Liver (tissue), 3 donors: Measurements from ENCODE around the gene FAM13B.
"Not testable (repeated sequence)": the region's sequence is repeated elsewhere in the genome, so short reads cannot be mapped to it uniquely, and the experiment has no call there.

Experiments
- EGR1 ChIP-seq, 2 donors: IDR thresholded peaks; 2 replicates each; pipeline ENCODE4 v1.6.1; 2016 to 2018; ENCODE audit warnings: antibody characterized with exemption in 2 of 2, low read depth in 2 of 2
- GABPA ChIP-seq, 2 donors: IDR thresholded peaks in 1 of 2; conservative IDR thresholded peaks in 1 of 2; 2 replicates each; pipeline ENCODE4 v1.6.1; 2016; ENCODE audit warnings: antibody characterized with exemption in 2 of 2, mild to moderate bottlenecking in 1 of 2, moderate library complexity in 1 of 2
- HNF4A ChIP-seq, 2 donors: conservative IDR thresholded peaks; 2 replicates each; pipeline ENCODE4 v1.6.1; 2016; ENCODE audit warnings: antibody characterized with exemption in 2 of 2, mild to moderate bottlenecking in 2 of 2
- JUND ChIP-seq, 2 donors: IDR thresholded peaks; 2 replicates each; pipeline ENCODE4 v1.6.1; 2016; ENCODE audit warnings: antibody characterized with exemption in 2 of 2
- NR2F2 ChIP-seq: IDR thresholded peaks from 2 replicates; pipeline ENCODE4 v1.6.1; 2016; ENCODE audit warnings: antibody characterized with exemption
- RAD21 ChIP-seq, 2 donors: IDR thresholded peaks; 2 replicates each; pipeline ENCODE4 v1.6.1; 2016; ENCODE audit warnings: antibody characterized with exemption in 2 of 2, mild to moderate bottlenecking in 2 of 2
- RXRA ChIP-seq, 2 donors: IDR thresholded peaks; 2 replicates each; pipeline ENCODE4 v1.6.1; 2017 to 2018; ENCODE audit warnings: antibody characterized with exemption in 2 of 2, mild to moderate bottlenecking in 1 of 2
- TAF1 ChIP-seq: conservative IDR thresholded peaks from 2 replicates; pipeline ENCODE4 v1.6.1; 2016; ENCODE audit warnings: antibody characterized with exemption, mild to moderate bottlenecking
- YY1 ChIP-seq: IDR thresholded peaks from 2 replicates; pipeline ENCODE4 v1.6.1; 2016; ENCODE audit warnings: antibody characterized with exemption, mild to moderate bottlenecking
- TF ChIP-seq, protein P1 (sequence below): fragments of 150-350 bp; IDR thresholded peaks from 2 replicates; pipeline ENCODE4 v1.5.1; 2017; ENCODE audit warnings: improper control_type of control experiment, low read depth, low read length; ENCODE audit not compliant: missing input control
- TF ChIP-seq, protein P2 (sequence below): IDR thresholded peaks from 2 replicates; pipeline ENCODE4 v1.6.1; 2016; ENCODE audit warnings: antibody characterized with exemption, mild to moderate bottlenecking
- donor health status: healthy.
- donor health status: healthy.

DNA sequence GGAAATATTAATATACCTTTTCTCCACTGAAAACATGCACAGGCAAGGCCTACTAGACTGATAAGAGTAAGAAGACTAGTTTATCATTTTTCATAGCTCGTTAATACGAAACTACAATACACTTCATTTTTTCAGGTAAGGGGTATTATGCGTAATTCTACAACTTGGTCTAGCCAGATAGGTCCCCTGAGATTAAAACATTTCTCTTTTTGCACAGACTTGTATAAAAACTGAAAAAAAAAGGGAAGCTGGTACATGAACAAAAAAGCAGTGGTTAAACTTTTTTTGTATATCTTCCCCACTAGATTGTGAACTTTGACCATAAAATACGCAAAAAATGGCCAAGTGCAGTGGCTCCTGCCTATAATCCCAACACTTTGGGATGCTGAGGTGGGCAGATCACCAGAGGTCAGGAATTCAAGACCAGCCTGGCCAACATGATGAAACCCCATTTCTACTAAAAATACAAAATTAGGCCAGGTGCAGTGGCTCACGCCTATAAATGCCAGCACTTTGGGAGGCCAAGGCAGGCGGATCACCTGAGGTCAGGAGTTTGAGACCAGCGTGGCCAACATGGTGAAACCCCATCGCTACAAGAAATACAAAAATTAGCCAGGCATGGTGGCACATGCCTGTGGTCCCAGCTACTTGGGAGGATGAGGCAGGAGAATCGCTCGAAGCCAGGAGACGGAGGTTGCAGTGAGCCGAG is 4.5 kb downstream of the FAM13B start:
- TF ChIP-seq, protein P1, sequence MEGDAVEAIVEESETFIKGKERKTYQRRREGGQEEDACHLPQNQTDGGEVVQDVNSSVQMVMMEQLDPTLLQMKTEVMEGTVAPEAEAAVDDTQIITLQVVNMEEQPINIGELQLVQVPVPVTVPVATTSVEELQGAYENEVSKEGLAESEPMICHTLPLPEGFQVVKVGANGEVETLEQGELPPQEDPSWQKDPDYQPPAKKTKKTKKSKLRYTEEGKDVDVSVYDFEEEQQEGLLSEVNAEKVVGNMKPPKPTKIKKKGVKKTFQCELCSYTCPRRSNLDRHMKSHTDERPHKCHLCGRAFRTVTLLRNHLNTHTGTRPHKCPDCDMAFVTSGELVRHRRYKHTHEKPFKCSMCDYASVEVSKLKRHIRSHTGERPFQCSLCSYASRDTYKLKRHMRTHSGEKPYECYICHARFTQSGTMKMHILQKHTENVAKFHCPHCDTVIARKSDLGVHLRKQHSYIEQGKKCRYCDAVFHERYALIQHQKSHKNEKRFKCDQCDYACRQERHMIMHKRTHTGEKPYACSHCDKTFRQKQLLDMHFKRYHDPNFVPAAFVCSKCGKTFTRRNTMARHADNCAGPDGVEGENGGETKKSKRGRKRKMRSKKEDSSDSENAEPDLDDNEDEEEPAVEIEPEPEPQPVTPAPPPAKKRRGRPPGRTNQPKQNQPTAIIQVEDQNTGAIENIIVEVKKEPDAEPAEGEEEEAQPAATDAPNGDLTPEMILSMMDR = not testable (repeated sequence)
- not testable (repeated sequence) for TF ChIP-seq RXRA (IDR thresholded peaks at IDR 0.05); GABPA (IDR thresholded peaks at IDR 0.05 in 1 of 2, conservative IDR thresholded peaks at IDR 0.05 in 1 of 2); HNF4A (conservative IDR thresholded peaks at IDR 0.05); EGR1 (IDR thresholded peaks at IDR 0.05; ENCODE audit: low read depth in 2 of 2); RAD21 (IDR thresholded peaks at IDR 0.05); JUND (IDR thresholded peaks at IDR 0.05); YY1; TAF1; NR2F2
- TF ChIP-seq, protein P2, sequence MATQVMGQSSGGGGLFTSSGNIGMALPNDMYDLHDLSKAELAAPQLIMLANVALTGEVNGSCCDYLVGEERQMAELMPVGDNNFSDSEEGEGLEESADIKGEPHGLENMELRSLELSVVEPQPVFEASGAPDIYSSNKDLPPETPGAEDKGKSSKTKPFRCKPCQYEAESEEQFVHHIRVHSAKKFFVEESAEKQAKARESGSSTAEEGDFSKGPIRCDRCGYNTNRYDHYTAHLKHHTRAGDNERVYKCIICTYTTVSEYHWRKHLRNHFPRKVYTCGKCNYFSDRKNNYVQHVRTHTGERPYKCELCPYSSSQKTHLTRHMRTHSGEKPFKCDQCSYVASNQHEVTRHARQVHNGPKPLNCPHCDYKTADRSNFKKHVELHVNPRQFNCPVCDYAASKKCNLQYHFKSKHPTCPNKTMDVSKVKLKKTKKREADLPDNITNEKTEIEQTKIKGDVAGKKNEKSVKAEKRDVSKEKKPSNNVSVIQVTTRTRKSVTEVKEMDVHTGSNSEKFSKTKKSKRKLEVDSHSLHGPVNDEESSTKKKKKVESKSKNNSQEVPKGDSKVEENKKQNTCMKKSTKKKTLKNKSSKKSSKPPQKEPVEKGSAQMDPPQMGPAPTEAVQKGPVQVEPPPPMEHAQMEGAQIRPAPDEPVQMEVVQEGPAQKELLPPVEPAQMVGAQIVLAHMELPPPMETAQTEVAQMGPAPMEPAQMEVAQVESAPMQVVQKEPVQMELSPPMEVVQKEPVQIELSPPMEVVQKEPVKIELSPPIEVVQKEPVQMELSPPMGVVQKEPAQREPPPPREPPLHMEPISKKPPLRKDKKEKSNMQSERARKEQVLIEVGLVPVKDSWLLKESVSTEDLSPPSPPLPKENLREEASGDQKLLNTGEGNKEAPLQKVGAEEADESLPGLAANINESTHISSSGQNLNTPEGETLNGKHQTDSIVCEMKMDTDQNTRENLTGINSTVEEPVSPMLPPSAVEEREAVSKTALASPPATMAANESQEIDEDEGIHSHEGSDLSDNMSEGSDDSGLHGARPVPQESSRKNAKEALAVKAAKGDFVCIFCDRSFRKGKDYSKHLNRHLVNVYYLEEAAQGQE = not testable (repeated sequence)
